ENCODE results near the gene IGSF8. TPM values are rescaled to one million over a fixed set of nuclear protein-coding genes. Genes with fewer than 3 reads are reported as not detected.

Gene IGSF8
- total RNA-seq, 1 experiment from 2014 or later, result 56.2 TPM

DNA sequence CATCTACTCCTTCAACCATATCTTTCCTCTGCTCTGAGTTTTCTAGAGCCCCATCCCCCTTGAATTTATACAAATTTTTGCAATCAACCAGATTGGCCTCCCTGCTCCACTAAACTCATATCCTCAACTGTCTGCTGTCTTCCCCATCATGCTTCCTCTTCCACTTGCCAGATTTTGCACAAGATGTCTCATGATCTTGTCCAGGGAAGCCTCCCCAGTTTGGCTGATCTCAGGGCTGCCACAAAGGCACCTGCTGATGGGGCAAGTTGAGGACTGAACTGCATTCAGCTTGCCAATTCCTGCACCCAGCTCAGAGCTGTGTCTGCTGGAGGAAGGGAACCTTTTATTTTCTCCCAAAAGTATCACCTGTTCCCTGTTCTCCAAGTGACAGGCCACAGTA is 20.9 kb downstream of the IGSF8 start:
- no peak overlapping the region for H3K27ac Mint-ChIP-seq
- Histone ChIP-seq H4K91ac (ENCODE audit: insufficient read length, low read depth, low read length) (no peak overlapping the region), H2BK120ac (ENCODE audit: low read depth, low read length, poor library complexity, severe bottlenecking) (no peak overlapping the region), H3K23me2 (ENCODE audit: insufficient read length, low read depth, low read length, poor library complexity, severe bottlenecking) (no peaks in the 10 kb centered on the region), H3K4me1 (ENCODE audit: insufficient read depth, low read length) (0 out of 2 replicates have a peak, but pooled peaks cover 2% of the 10 kb centered on the region), H2BK5ac (ENCODE audit: insufficient read length, low read length) (no peak overlapping the region), H2BK12ac (ENCODE audit: insufficient read length, low read depth, low read length) (no peak overlapping the region), H3K56ac (ENCODE audit: insufficient read length, low read depth, low read length) (no peak overlapping the region), H4K5ac (ENCODE audit: insufficient read length, low read depth, low read length) (no peak overlapping the region), H3K23ac (ENCODE audit: insufficient read length, low read depth, low read length) (no peak overlapping the region), H2AFZ (ENCODE audit: low read length) (no peak overlapping the region), H3K27ac (ENCODE audit: insufficient read length, low read depth, low read length) (no peak overlapping the region), H2BK20ac (ENCODE audit: low read depth, low read length, poor library complexity, severe bottlenecking) (no peak overlapping the region), H3K79me2 (ENCODE audit: insufficient read depth, low read length) (no peaks in the 10 kb centered on the region), H4K20me1 (ENCODE audit: control insufficient read depth, insufficient read depth, insufficient read length) (no peaks in the 10 kb centered on the region), H2BK15ac (ENCODE audit: low read depth, low read length) (no peak overlapping the region), H3T11ph (ENCODE audit: low read length) (no peak overlapping the region), H3K14ac (ENCODE audit: insufficient read depth, low read length) (no peak overlapping the region), H2AK5ac (ENCODE audit: insufficient read length, low read length) (no peak overlapping the region), H3K18ac (ENCODE audit: insufficient read length, low read depth, low read length) (no peak overlapping the region), H3K27me3 (ENCODE audit: insufficient read depth, low read length) (peaks cover 4% of the 10 kb centered on the region; the same call in 1 of the 2 replicates), H3K4me2 (ENCODE audit: insufficient read depth, insufficient read length, low read length) (no peak overlapping the region), H3K4ac (ENCODE audit: low read depth, low read length) (no peak overlapping the region), H4K8ac (replicated peaks; ENCODE audit: insufficient read length, low read depth, low read length) (no peak overlapping the region), H3K79me1 (ENCODE audit: insufficient read depth, low read depth, low read length, poor library complexity, severe bottlenecking) (no peaks in the 10 kb centered on the region), H3K9me3 (ENCODE audit: control insufficient read depth, low read depth, low read length) (no peaks in the 10 kb centered on the region), H3K9ac (ENCODE audit: extremely low read depth, insufficient read length, low read length) (no peak overlapping the region)
- H3K9me3 Mint-ChIP-seq, result no peaks in the 10 kb centered on the region
- TF ChIP-seq, protein P1, sequence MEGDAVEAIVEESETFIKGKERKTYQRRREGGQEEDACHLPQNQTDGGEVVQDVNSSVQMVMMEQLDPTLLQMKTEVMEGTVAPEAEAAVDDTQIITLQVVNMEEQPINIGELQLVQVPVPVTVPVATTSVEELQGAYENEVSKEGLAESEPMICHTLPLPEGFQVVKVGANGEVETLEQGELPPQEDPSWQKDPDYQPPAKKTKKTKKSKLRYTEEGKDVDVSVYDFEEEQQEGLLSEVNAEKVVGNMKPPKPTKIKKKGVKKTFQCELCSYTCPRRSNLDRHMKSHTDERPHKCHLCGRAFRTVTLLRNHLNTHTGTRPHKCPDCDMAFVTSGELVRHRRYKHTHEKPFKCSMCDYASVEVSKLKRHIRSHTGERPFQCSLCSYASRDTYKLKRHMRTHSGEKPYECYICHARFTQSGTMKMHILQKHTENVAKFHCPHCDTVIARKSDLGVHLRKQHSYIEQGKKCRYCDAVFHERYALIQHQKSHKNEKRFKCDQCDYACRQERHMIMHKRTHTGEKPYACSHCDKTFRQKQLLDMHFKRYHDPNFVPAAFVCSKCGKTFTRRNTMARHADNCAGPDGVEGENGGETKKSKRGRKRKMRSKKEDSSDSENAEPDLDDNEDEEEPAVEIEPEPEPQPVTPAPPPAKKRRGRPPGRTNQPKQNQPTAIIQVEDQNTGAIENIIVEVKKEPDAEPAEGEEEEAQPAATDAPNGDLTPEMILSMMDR (conservative IDR thresholded peaks at IDR 0.05), result no peak
- H3K27me3 Mint-ChIP-seq (ENCODE audit: low read depth), result peaks cover 85% of the 10 kb centered on the region
- H3K4me1 Mint-ChIP-seq, result peaks cover 0 to 3% of the 10 kb centered on the region in 2 experiments; a peak in 1 of 4 replicates
- H3K36me3 Mint-ChIP-seq (ENCODE audit: insufficient read depth in 1 of 3, low read depth in 3 of 3), result no peaks in the 10 kb centered on the region
- DNase-seq, result no peak
- H3K4me3 Mint-ChIP-seq, result no peak overlapping the region

All from H9 (cell line).